ENCODE measurements around the gene UNC45B. TPM values are rescaled to one million over a fixed set of nuclear protein-coding genes. Genes with fewer than 3 reads are reported as not detected.
"Not testable (repeated sequence)": the region's sequence is repeated elsewhere in the genome, so short reads cannot be mapped to it uniquely, and the experiment has no call there.

The UNC45B gene
- total RNA-seq, 1 experiment from 2014 or later: 0.22 TPM

- Mint-ChIP-seq H3K4me3 (no peak overlapping the region), H3K9me3 (peaks cover 33% of the 10 kb centered on the region in 2 experiments), H3K36me3 (ENCODE audit: insufficient read depth in 1 of 3, low read depth in 3 of 3) (peaks cover 8 to 12% (median 9%) of the 10 kb centered on the region in 3 experiments), H3K4me1 (no peaks in the 10 kb centered on the region), H3K27ac (no peak overlapping the region), H3K27me3 (ENCODE audit: low read depth) (peaks cover 3% of the 10 kb centered on the region)
- no peak overlapping the region for H3K4ac ChIP-seq (ENCODE audit: low read depth, low read length)
- no peak overlapping the region for H2AK5ac ChIP-seq (ENCODE audit: insufficient read length, low read length)
- no peak overlapping the region for H4K8ac ChIP-seq (replicated peaks; ENCODE audit: insufficient read length, low read depth, low read length)
- TF ChIP-seq CTCF (conservative IDR thresholded peaks at IDR 0.05): no peak
- no peak overlapping the region for H2BK5ac ChIP-seq (ENCODE audit: insufficient read length, low read length)
- H3K23ac ChIP-seq (ENCODE audit: insufficient read length, low read depth, low read length): no peak overlapping the region
- H3K79me2 ChIP-seq (ENCODE audit: insufficient read depth, low read length): no peaks in the 10 kb centered on the region
- H3K56ac ChIP-seq (ENCODE audit: insufficient read length, low read depth, low read length): no peak overlapping the region
- no peak overlapping the region for H4K5ac ChIP-seq (ENCODE audit: insufficient read length, low read depth, low read length)
- no peak overlapping the region for H2BK12ac ChIP-seq (ENCODE audit: insufficient read length, low read depth, low read length)
- H3K27ac ChIP-seq (ENCODE audit: insufficient read length, low read depth, low read length): no peak overlapping the region
- no peak overlapping the region for H3K9ac ChIP-seq (ENCODE audit: extremely low read depth, insufficient read length, low read length)
- H2BK20ac ChIP-seq (ENCODE audit: low read depth, low read length, poor library complexity, severe bottlenecking): no peak overlapping the region
- H4K20me1 ChIP-seq (ENCODE audit: control insufficient read depth, insufficient read depth, insufficient read length): no peaks in the 10 kb centered on the region
- no peak overlapping the region for H3K4me2 ChIP-seq (ENCODE audit: insufficient read depth, insufficient read length, low read length)
- H2AFZ ChIP-seq (ENCODE audit: low read length): no peak overlapping the region
- DNase-seq: no peak
- H3T11ph ChIP-seq (ENCODE audit: low read length): no peak overlapping the region
- WGBS (ENCODE audit: extremely low coverage, insufficient read length, low lambda C conversion rate): no CpG with 5 or more reads among the region's 8 CpGs
- no peaks in the 10 kb centered on the region for H3K79me1 ChIP-seq (ENCODE audit: insufficient read depth, low read depth, low read length, poor library complexity, severe bottlenecking)
- no peak overlapping the region for H3K18ac ChIP-seq (ENCODE audit: insufficient read length, low read depth, low read length)
- H3K23me2 ChIP-seq (ENCODE audit: insufficient read length, low read depth, low read length, poor library complexity, severe bottlenecking): no peaks in the 10 kb centered on the region
- H3K4me1 ChIP-seq (ENCODE audit: insufficient read depth, low read length): no peaks in the 10 kb centered on the region
- no peak overlapping the region for H3K14ac ChIP-seq (ENCODE audit: insufficient read depth, low read length)
- H3K9me3 ChIP-seq (ENCODE audit: control insufficient read depth, low read depth, low read length): no peaks in the 10 kb centered on the region
- H2BK15ac ChIP-seq (ENCODE audit: low read depth, low read length): no peak overlapping the region
- no peak overlapping the region for H4K91ac ChIP-seq (ENCODE audit: insufficient read length, low read depth, low read length)
- no peaks in the 10 kb centered on the region for H3K27me3 ChIP-seq (ENCODE audit: insufficient read depth, low read length)
- no peak overlapping the region for H2BK120ac ChIP-seq (ENCODE audit: low read depth, low read length, poor library complexity, severe bottlenecking)
Measured at GRCh38 chr17:35192708-35193107, 45.1 kb downstream of the UNC45B start.

- not testable (repeated sequence) for H2BK120ac ChIP-seq (ENCODE audit: low read depth, low read length, poor library complexity, severe bottlenecking); H3K18ac ChIP-seq (ENCODE audit: insufficient read length, low read depth, low read length); H2AK5ac ChIP-seq (ENCODE audit: insufficient read length, low read length); H3K27ac ChIP-seq (ENCODE audit: insufficient read length, low read depth, low read length); H3K4me3 Mint-ChIP-seq; H2BK20ac ChIP-seq (ENCODE audit: low read depth, low read length, poor library complexity, severe bottlenecking); H3K27me3 ChIP-seq (ENCODE audit: insufficient read depth, low read length); DNase-seq; H3T11ph ChIP-seq (ENCODE audit: low read length); H4K91ac ChIP-seq (ENCODE audit: insufficient read length, low read depth, low read length); H3K27me3 Mint-ChIP-seq (ENCODE audit: low read depth); H2BK12ac ChIP-seq (ENCODE audit: insufficient read length, low read depth, low read length); H3K9ac ChIP-seq (ENCODE audit: extremely low read depth, insufficient read length, low read length); H3K4me2 ChIP-seq (ENCODE audit: insufficient read depth, insufficient read length, low read length); H3K23ac ChIP-seq (ENCODE audit: insufficient read length, low read depth, low read length); H3K4me1 Mint-ChIP-seq; H3K23me2 ChIP-seq (ENCODE audit: insufficient read length, low read depth, low read length, poor library complexity, severe bottlenecking); H3K4me1 ChIP-seq (ENCODE audit: insufficient read depth, low read length); H3K14ac ChIP-seq (ENCODE audit: insufficient read depth, low read length); H3K56ac ChIP-seq (ENCODE audit: insufficient read length, low read depth, low read length); H3K27ac Mint-ChIP-seq; H3K79me2 ChIP-seq (ENCODE audit: insufficient read depth, low read length); H4K20me1 ChIP-seq (ENCODE audit: control insufficient read depth, insufficient read depth, insufficient read length); H4K5ac ChIP-seq (ENCODE audit: insufficient read length, low read depth, low read length); H3K4ac ChIP-seq (ENCODE audit: low read depth, low read length); H3K9me3 ChIP-seq (ENCODE audit: control insufficient read depth, low read depth, low read length); H2BK5ac ChIP-seq (ENCODE audit: insufficient read length, low read length); H4K8ac ChIP-seq (replicated peaks; ENCODE audit: insufficient read length, low read depth, low read length); H2AFZ ChIP-seq (ENCODE audit: low read length); H2BK15ac ChIP-seq (ENCODE audit: low read depth, low read length); H3K79me1 ChIP-seq (ENCODE audit: insufficient read depth, low read depth, low read length, poor library complexity, severe bottlenecking)
- Mint-ChIP-seq H3K36me3 (ENCODE audit: insufficient read depth in 1 of 3, low read depth in 3 of 3) (peaks cover 8 to 12% (median 9%) of the 10 kb centered on the region in 3 experiments), H3K9me3 (peaks cover 34 to 38% of the 10 kb centered on the region in 2 experiments)
- WGBS (ENCODE audit: extremely low coverage, insufficient read length, low lambda C conversion rate): no CpG with 5 or more reads among the region's 12 CpGs
Measured at GRCh38 chr17:35194001-35194400, 46.4 kb downstream of the UNC45B start, which contains the start of gene SLC35G3. Gene SLC35G3, minus strand, starts transcription at chr17:35194393. Its CDS starts 86 bp downstream, at chr17:35194307.

All from H9 (cell line).